ENCODE results near the gene MUC12. TPM values are rescaled to one million over a fixed set of nuclear protein-coding genes. Genes with fewer than 3 reads are reported as not detected.
A peak's percentile ranks its signal among the peaks of the same experiment; 100 is the strongest.

The MUC12 gene
- total RNA-seq, 1 donor from 2014 or later: not detected

DNA sequence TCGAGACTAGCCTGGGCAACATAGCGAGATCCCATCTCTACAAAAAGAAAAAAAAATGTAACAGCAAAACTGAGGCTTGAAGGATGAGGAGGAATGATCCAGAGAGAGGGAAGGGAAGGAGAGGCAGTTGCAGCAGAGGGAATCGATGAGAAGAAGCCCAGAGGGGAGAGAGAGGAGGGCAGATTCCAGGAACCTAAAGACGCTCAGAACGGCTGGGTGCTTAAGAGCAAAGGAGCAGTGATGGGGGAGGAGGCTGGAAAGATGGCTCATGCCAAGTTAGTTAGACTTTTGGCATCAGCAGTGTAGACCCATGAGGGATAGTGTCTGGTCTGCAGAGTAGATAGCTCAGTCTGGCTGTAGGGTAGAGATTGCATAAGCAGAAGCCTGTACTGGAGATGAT lies 40.3 kb downstream of the MUC12 start:
- Histone ChIP-seq H3K4me1 (ENCODE audit: control insufficient read depth in 3 of 3, insufficient read depth in 3 of 3, low read length in 3 of 3) (no peaks in the 10 kb centered on the region), H3K27ac (ENCODE audit: low read depth, low read length) (no peak overlapping the region), H3K9me3 (ENCODE audit: control insufficient read depth in 3 of 3, low read length in 3 of 3) (no peaks in the 10 kb centered on the region), H3K36me3 (ENCODE audit: control insufficient read depth in 3 of 3, insufficient read depth in 3 of 3, low read length in 3 of 3) (no peaks in the 10 kb centered on the region), H3K9ac (ENCODE audit: low read depth in 1 of 3, low read length in 3 of 3) (no peak overlapping the region), H3K4me3 (ENCODE audit: low read length in 3 of 3) (no peak overlapping the region), H3K27me3 (ENCODE audit: control insufficient read depth in 3 of 3, insufficient read depth in 3 of 3, low read length in 3 of 3) (peaks cover 2 to 7% (median 5%) of the 10 kb centered on the region in 3 donors)

DNA sequence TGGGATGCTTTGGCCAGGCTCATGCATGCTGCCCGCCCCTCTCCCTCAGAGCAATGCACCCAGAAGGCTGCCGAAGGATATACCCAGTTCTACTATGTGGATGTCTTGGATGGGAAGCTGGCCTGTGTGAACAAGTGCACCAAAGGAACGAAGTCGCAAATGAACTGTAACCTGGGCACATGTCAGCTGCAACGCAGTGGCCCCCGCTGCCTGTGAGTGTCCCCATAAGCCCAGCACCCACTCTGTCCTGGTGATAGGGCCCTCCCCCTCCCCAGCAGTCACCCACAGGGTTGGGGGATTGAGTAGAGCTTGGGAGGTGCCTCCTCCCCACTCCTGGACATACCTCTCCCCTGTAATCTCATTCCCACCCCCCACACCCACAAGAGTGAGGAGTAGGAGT lies 43.6 kb downstream of the MUC12 start:
- peaks cover 3 to 8% (median 6%) of the 10 kb centered on the region in 3 donors for H3K4me1 ChIP-seq (ENCODE audit: control insufficient read depth in 3 of 3, insufficient read depth in 3 of 3, low read length in 3 of 3)
- H3K27me3 ChIP-seq (ENCODE audit: control insufficient read depth in 3 of 3, insufficient read depth in 3 of 3, low read length in 3 of 3): peaks cover 14 to 20% (median 19%) of the 10 kb centered on the region in 3 donors
- H3K9ac ChIP-seq (ENCODE audit: low read depth in 1 of 3, low read length in 3 of 3): no peak overlapping the region
- H3K4me3 ChIP-seq (ENCODE audit: low read length in 3 of 3): no peak overlapping the region
- no peaks in the 10 kb centered on the region for H3K9me3 ChIP-seq (ENCODE audit: control insufficient read depth in 3 of 3, low read length in 3 of 3)
- H3K36me3 ChIP-seq (ENCODE audit: control insufficient read depth in 3 of 3, insufficient read depth in 3 of 3, low read length in 3 of 3): no peaks in the 10 kb centered on the region
- no peak overlapping the region for H3K27ac ChIP-seq (ENCODE audit: low read depth, low read length)

DNA sequence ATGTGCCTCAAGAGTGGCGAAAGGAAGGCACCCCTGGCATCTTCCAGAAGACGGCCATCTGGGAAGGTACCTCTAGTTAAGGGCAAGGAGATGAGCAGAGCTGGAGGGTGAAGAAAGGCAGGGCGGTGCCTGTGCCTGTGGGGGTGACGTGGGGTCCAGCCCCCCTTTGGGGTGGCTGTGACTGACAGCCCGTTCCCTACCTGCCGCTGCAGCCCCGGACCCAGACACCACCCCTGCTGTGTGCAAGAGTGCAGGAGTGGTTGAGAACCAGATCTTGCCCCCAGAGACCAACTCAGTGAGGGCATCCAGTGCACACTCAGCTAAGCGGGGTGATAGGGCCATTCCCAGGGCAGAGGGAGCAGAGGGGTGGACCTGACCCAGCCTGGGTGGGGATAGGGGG lies 46.3 kb downstream of the MUC12 start:
- H3K4me1 ChIP-seq (ENCODE audit: control insufficient read depth in 3 of 3, insufficient read depth in 3 of 3, low read length in 3 of 3): peaks cover 3 to 8% (median 6%) of the 10 kb centered on the region in 3 donors
- no peak overlapping the region for H3K9ac ChIP-seq (ENCODE audit: low read depth in 1 of 3, low read length in 3 of 3)
- H3K36me3 ChIP-seq (ENCODE audit: control insufficient read depth in 3 of 3, insufficient read depth in 3 of 3, low read length in 3 of 3): no peaks in the 10 kb centered on the region
- H3K27me3 ChIP-seq (ENCODE audit: control insufficient read depth in 3 of 3, insufficient read depth in 3 of 3, low read length in 3 of 3): peaks cover 18 to 27% (median 18%) of the 10 kb centered on the region in 3 donors
- H3K4me3 ChIP-seq (ENCODE audit: low read length in 3 of 3): no peak overlapping the region
- no peak overlapping the region for H3K27ac ChIP-seq (ENCODE audit: low read depth, low read length)
- no peaks in the 10 kb centered on the region for H3K9me3 ChIP-seq (ENCODE audit: control insufficient read depth in 3 of 3, low read length in 3 of 3)

- H3K9me3 ChIP-seq (ENCODE audit: control insufficient read depth in 3 of 3, low read length in 3 of 3): no peaks in the 10 kb centered on the region
- H3K9ac ChIP-seq (ENCODE audit: low read depth in 1 of 3, low read length in 3 of 3): peak overlapping the region in 1 of 3 donors; percentile 14
- no peaks in the 10 kb centered on the region for H3K36me3 ChIP-seq (ENCODE audit: control insufficient read depth in 3 of 3, insufficient read depth in 3 of 3, low read length in 3 of 3)
- peaks cover 18 to 28% (median 26%) of the 10 kb centered on the region in 3 donors for H3K27me3 ChIP-seq (ENCODE audit: control insufficient read depth in 3 of 3, insufficient read depth in 3 of 3, low read length in 3 of 3)
- H3K4me1 ChIP-seq (ENCODE audit: control insufficient read depth in 3 of 3, insufficient read depth in 3 of 3, low read length in 3 of 3): peaks cover 3 to 8% (median 6%) of the 10 kb centered on the region in 3 donors
- H3K27ac ChIP-seq (ENCODE audit: low read depth, low read length): no peak overlapping the region
- H3K4me3 ChIP-seq (ENCODE audit: low read length in 3 of 3): peak overlapping the region; percentile 43 to 60 (median 52)
Observed at GRCh38 chr7:101017064-101017777, 47.9 kb downstream of the MUC12 start.

GRCh38 chr7:101018271-101019167 lies 49.2 kb downstream of the MUC12 start:
- Histone ChIP-seq H3K27me3 (ENCODE audit: control insufficient read depth in 3 of 3, insufficient read depth in 3 of 3, low read length in 3 of 3) (peaks cover 18 to 29% (median 28%) of the 10 kb centered on the region in 3 donors), H3K27ac (ENCODE audit: low read depth, low read length) (no peak overlapping the region), H3K9me3 (ENCODE audit: control insufficient read depth in 3 of 3, low read length in 3 of 3) (peaks cover 0 to 2% (median 0%) of the 10 kb centered on the region in 3 donors)

DNA sequence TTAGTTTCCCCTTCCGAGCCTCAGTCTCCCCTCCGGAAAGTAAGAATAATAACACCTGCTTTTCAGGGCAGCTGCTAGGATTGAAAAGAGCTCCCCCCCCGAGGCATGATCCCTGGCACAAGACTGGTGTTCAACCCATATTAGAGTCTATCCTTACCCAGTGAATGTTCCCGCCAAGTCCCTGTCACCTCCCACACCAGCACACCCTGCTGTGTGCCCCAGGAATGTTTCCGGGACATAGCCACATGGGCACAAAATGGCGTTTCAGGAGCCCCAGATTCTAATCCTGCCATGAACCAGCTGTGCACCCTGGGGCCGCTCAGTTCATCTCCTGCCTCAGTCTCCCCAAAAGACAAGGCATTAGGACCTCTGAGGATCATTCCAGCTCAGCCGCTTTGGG lies 51.1 kb downstream of the MUC12 start:
- H3K27ac ChIP-seq (ENCODE audit: low read depth, low read length): no peak overlapping the region
- H3K4me1 ChIP-seq (ENCODE audit: control insufficient read depth in 3 of 3, insufficient read depth in 3 of 3, low read length in 3 of 3): peaks cover 3 to 8% (median 6%) of the 10 kb centered on the region in 3 donors
- peaks cover 0 to 2% (median 0%) of the 10 kb centered on the region in 3 donors for H3K9me3 ChIP-seq (ENCODE audit: control insufficient read depth in 3 of 3, low read length in 3 of 3)
- peaks cover 18 to 28% (median 24%) of the 10 kb centered on the region in 3 donors for H3K27me3 ChIP-seq (ENCODE audit: control insufficient read depth in 3 of 3, insufficient read depth in 3 of 3, low read length in 3 of 3)
- no peak overlapping the region for H3K4me3 ChIP-seq (ENCODE audit: low read length in 3 of 3)
- H3K36me3 ChIP-seq (ENCODE audit: control insufficient read depth in 3 of 3, insufficient read depth in 3 of 3, low read length in 3 of 3): no peaks in the 10 kb centered on the region
- H3K9ac ChIP-seq (ENCODE audit: low read depth in 1 of 3, low read length in 3 of 3): no peak overlapping the region

More at GRCh38 chr7:101018271-101019167, 49.2 kb downstream of the MUC12 start:
- Histone ChIP-seq H3K4me1 (ENCODE audit: control insufficient read depth in 3 of 3, insufficient read depth in 3 of 3, low read length in 3 of 3) (peaks cover 3 to 8% (median 6%) of the 10 kb centered on the region in 3 donors), H3K36me3 (ENCODE audit: control insufficient read depth in 3 of 3, insufficient read depth in 3 of 3, low read length in 3 of 3) (no peaks in the 10 kb centered on the region), H3K9ac (ENCODE audit: low read depth in 1 of 3, low read length in 3 of 3) (no peak overlapping the region), H3K4me3 (ENCODE audit: low read length in 3 of 3) (no peak overlapping the region)

DNA sequence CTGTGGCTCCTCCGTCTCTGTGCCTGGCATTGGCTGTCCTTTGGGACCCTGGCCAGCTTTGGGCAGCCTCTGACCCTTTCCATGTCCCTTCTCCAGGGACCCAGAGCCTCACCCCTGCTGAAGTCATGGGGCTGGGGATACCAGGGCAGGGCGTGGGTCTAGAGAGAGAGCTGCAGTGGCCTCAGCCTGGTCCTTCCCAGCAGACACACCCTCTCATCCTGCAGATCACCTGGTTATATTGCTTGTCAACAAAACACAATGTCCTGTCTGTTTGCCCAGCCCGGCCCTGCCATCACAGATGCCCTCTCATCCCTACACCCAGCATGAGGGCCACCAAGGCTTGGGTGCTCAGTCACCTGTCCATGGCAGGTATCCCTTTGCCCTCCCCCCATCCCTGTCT lies 52.3 kb downstream of the MUC12 start:
- Histone ChIP-seq H3K27me3 (ENCODE audit: control insufficient read depth in 3 of 3, insufficient read depth in 3 of 3, low read length in 3 of 3) (peaks cover 14 to 20% (median 17%) of the 10 kb centered on the region in 3 donors), H3K36me3 (ENCODE audit: control insufficient read depth in 3 of 3, insufficient read depth in 3 of 3, low read length in 3 of 3) (no peaks in the 10 kb centered on the region)

DNA sequence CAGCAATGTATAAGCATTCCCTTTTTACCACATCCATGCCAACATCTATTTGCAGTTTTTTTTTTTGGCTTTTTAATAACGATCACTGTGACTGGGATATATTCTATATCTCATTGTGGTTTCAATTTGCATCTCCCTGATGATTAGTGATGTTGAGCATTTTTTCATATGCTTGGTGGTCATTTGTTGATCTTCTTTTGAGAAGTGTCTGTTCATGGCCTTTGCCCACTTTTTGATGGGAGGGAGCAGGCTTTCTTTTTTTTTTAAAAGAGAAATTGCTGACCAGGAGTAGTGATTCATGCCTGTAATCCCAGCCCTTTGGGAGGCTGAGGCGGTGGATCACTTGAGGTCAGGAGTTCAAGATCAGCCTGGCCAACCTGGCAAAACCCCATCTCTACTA lies 54.5 kb downstream of the MUC12 start:
- Histone ChIP-seq H3K9ac (ENCODE audit: low read depth in 1 of 3, low read length in 3 of 3) (no peak overlapping the region), H3K9me3 (ENCODE audit: control insufficient read depth in 3 of 3, low read length in 3 of 3) (peaks cover 0 to 2% (median 0%) of the 10 kb centered on the region in 3 donors), H3K27ac (ENCODE audit: low read depth, low read length) (no peak overlapping the region), H3K36me3 (ENCODE audit: control insufficient read depth in 3 of 3, insufficient read depth in 3 of 3, low read length in 3 of 3) (no peaks in the 10 kb centered on the region), H3K4me3 (ENCODE audit: low read length in 3 of 3) (no peak overlapping the region), H3K4me1 (ENCODE audit: control insufficient read depth in 3 of 3, insufficient read depth in 3 of 3, low read length in 3 of 3) (no peaks in the 10 kb centered on the region), H3K27me3 (ENCODE audit: control insufficient read depth in 3 of 3, insufficient read depth in 3 of 3, low read length in 3 of 3) (peaks cover 6 to 14% (median 12%) of the 10 kb centered on the region in 3 donors)

More for the DNA sequence above, 52.3 kb downstream of the MUC12 start:
- no peak overlapping the region for H3K27ac ChIP-seq (ENCODE audit: low read depth, low read length)
- H3K9me3 ChIP-seq (ENCODE audit: control insufficient read depth in 3 of 3, low read length in 3 of 3): peaks cover 0 to 2% (median 0%) of the 10 kb centered on the region in 3 donors
- no peak overlapping the region for H3K9ac ChIP-seq (ENCODE audit: low read depth in 1 of 3, low read length in 3 of 3)
- no peak overlapping the region for H3K4me3 ChIP-seq (ENCODE audit: low read length in 3 of 3)
- H3K4me1 ChIP-seq (ENCODE audit: control insufficient read depth in 3 of 3, insufficient read depth in 3 of 3, low read length in 3 of 3): peaks cover 3 to 8% (median 6%) of the 10 kb centered on the region in 3 donors

- Histone ChIP-seq H3K9ac (ENCODE audit: low read depth in 1 of 3, low read length in 3 of 3) (no peak overlapping the region), H3K27ac (ENCODE audit: low read depth, low read length) (no peak overlapping the region), H3K9me3 (ENCODE audit: control insufficient read depth in 3 of 3, low read length in 3 of 3) (no peaks in the 10 kb centered on the region), H3K4me1 (ENCODE audit: control insufficient read depth in 3 of 3, insufficient read depth in 3 of 3, low read length in 3 of 3) (no peaks in the 10 kb centered on the region), H3K36me3 (ENCODE audit: control insufficient read depth in 3 of 3, insufficient read depth in 3 of 3, low read length in 3 of 3) (no peaks in the 10 kb centered on the region), H3K4me3 (ENCODE audit: low read length in 3 of 3) (no peak overlapping the region), H3K27me3 (ENCODE audit: control insufficient read depth in 3 of 3, insufficient read depth in 3 of 3, low read length in 3 of 3) (peaks cover 0 to 8% (median 0%) of the 10 kb centered on the region in 3 donors)
Observed at GRCh38 chr7:101031082-101031481, 61.7 kb downstream of the MUC12 start.

All from skeletal muscle tissue (tissue), 4 donors.